GM21528 (cell line): ENCODE measurements around the gene ZNF536.

Experiments used
- ATAC-seq: cut with Tn5 transposase; IDR thresholded peaks from one replicate; pipeline ENCODE4 v1.9.1; 2021; ENCODE audit warnings: mild to moderate bottlenecking, moderate library complexity; ENCODE audit not compliant: unreplicated experiment, low FRiP score

ZNF536 gene

GRCh38 chr19:30371960-30372824 is at the start of gene ZNF536:
Gene ZNF536 (plus strand): TSS chr19:30372384. CDS start chr19:30443563, 71,179 bp downstream.
- ATAC-seq: no peak

GRCh38 chr19:30322641-30323320 is 49.4 kb upstream of the ZNF536 start:
- no peak for ATAC-seq

GRCh38 chr19:30323904-30324303 is 48.3 kb upstream of the ZNF536 start:
- no peak for ATAC-seq

GRCh38 chr19:30324982-30325381 is 47.2 kb upstream of the ZNF536 start:
- no peak for ATAC-seq

- no peak for ATAC-seq
Observed at GRCh38 chr19:30325676-30326392, 46.4 kb upstream of the ZNF536 start.

GRCh38 chr19:30326393-30326710 is 45.8 kb upstream of the ZNF536 start:
- no peak for ATAC-seq

GRCh38 chr19:30327331-30327730 is 44.9 kb upstream of the ZNF536 start:
- no peak for ATAC-seq

GRCh38 chr19:30328096-30328495 is 44.1 kb upstream of the ZNF536 start:
- no peak for ATAC-seq

GRCh38 chr19:30330266-30330665 is 41.9 kb upstream of the ZNF536 start:
- ATAC-seq: no peak

GRCh38 chr19:30332445-30333234 is 39.5 kb upstream of the ZNF536 start:
- no peak for ATAC-seq

GRCh38 chr19:30333291-30334065 is 38.7 kb upstream of the ZNF536 start:
- no peak for ATAC-seq

GRCh38 chr19:30334841-30335240 is 37.3 kb upstream of the ZNF536 start:
- no peak for ATAC-seq

- no peak for ATAC-seq
Observed at GRCh38 chr19:30335306-30335886, 36.8 kb upstream of the ZNF536 start.

GRCh38 chr19:30336290-30336689 is 35.9 kb upstream of the ZNF536 start:
- ATAC-seq: no peak

- ATAC-seq: no peak
Observed at GRCh38 chr19:30338041-30338456, 34.1 kb upstream of the ZNF536 start.

- no peak for ATAC-seq
Observed at GRCh38 chr19:30338878-30339623, 33.1 kb upstream of the ZNF536 start.

GRCh38 chr19:30339624-30340525 is 32.3 kb upstream of the ZNF536 start:
- ATAC-seq: no peak
